Lung (tissue), 12 donors: ENCODE data around the gene RANBP3L. TPM values are rescaled to one million over a fixed set of nuclear protein-coding genes. Genes with fewer than 3 reads are reported as not detected.

Experiments used
- ATAC-seq: fragments of 200-7000 bp; cut with Tn5 transposase; one replicate; pipeline ENCODE4 v1.9.1; 2020; ENCODE audit warnings: moderate number of reproducible peaks; ENCODE audit not compliant: insufficient read depth, low FRiP score
- DNase-seq, 3 donors: peaks; one replicate each; pipeline ENCODE4 v3.0.0-alpha.2; 2013 to 2017
- H3K27ac ChIP-seq, 2 donors: one replicate each; pipeline ENCODE4 v1.5.1; 2013; ENCODE audit warnings: mild to moderate bottlenecking in 2 of 2, moderate library complexity in 2 of 2, control low read depth in 1 of 2, inconsistent platforms in 1 of 2, low read depth in 1 of 2, low read length in 1 of 2
- H3K27me3 ChIP-seq, 3 donors: one replicate each; pipeline ENCODE4 v1.5.1; 2013; ENCODE audit warnings: low read length in 2 of 3; ENCODE audit not compliant: control insufficient read depth in 3 of 3, insufficient read depth in 3 of 3
- H3K36me3 ChIP-seq, 4 donors: one replicate each; pipeline ENCODE4 v1.5.1; 2013; ENCODE audit warnings: low read length in 4 of 4, mild to moderate bottlenecking in 1 of 4, moderate library complexity in 1 of 4; ENCODE audit not compliant: control insufficient read depth in 4 of 4, insufficient read depth in 4 of 4
- H3K4me1 ChIP-seq, 5 donors: one replicate each; pipeline ENCODE4 v1.5.1; 2013; ENCODE audit warnings: low read length in 5 of 5, mild to moderate bottlenecking in 2 of 5, moderate library complexity in 1 of 5; ENCODE audit not compliant: control insufficient read depth in 5 of 5, insufficient read depth in 5 of 5
- H3K4me3 ChIP-seq: one replicate; pipeline ENCODE4 v1.5.1; 2013; ENCODE audit warnings: mild to moderate bottlenecking, control low read depth, moderate library complexity
- H3K9ac ChIP-seq, 2 donors: one replicate each; pipeline ENCODE4 v1.5.1; 2013; ENCODE audit warnings: low read length in 2 of 2, control low read depth in 1 of 2; ENCODE audit not compliant: insufficient read depth in 1 of 2
- H3K9me3 ChIP-seq, 4 donors: one replicate each; pipeline ENCODE4 v1.5.1; 2013; ENCODE audit warnings: low read length in 3 of 4, mild to moderate bottlenecking in 1 of 4, moderate library complexity in 1 of 4; ENCODE audit not compliant: control insufficient read depth in 4 of 4, insufficient read depth in 3 of 4
- CTCF ChIP-seq: IDR thresholded peaks from 2 replicates; pipeline ENCODE4 v1.5.1; 2012; ENCODE audit warnings: mild to moderate bottlenecking; ENCODE audit errors: control extremely low read depth, extremely low read depth
- WGBS, 2 donors: extraction: QIAGEN DNeasy Blood & Tissue Kit; methylation state at CpG; one replicate each; pipeline ENCODE4 v1.1.7; 2013; 5-methylcytosine and 5-hydroxymethylcytosine counted together
- polyA plus RNA-seq, 2 donors: library from polyadenylated mRNA; stranded (reverse); fragments of 200-250 nt; gene quantifications; one replicate each; pipeline ENCODE4 v1.2.1, GENCODE V29; 2013
- total RNA-seq, 2 donors: library from RNA; depleted of rRNA in 1 of 2; stranded (reverse); fragments of >200 nt in 1 of 2; gene quantifications; one replicate each; pipeline ENCODE4 v1.2.1, GENCODE V29; 2014 to 2021
- donor health status: control.
- donor health status: control.
- donor health status: Bipolar disorder and iron deficiency.
- donor health status: healthy.
- donor health status: DM: yes; HTN: yes; CAD: no.

Gene RANBP3L
- total and polyA plus RNA-seq, 4 donors: 0.08 to 2.3 (median 0.66) TPM

- no peak for ATAC-seq
- no peak overlapping the region for H3K4me3 ChIP-seq
- no peak overlapping the region for H3K9ac ChIP-seq
- no peak for DNase-seq
- H3K36me3 ChIP-seq: no peaks in the 10 kb centered on the region
- no peaks in the 10 kb centered on the region for H3K27me3 ChIP-seq
- H3K27ac ChIP-seq: no peak overlapping the region
- H3K4me1 ChIP-seq: peaks cover 0 to 6% (median 3%) of the 10 kb centered on the region in 5 donors
- TF ChIP-seq CTCF: no peak
- WGBS, 2 donors: 66 to 84% methylated on average over 3 of the region's 3 CpGs
- H3K9me3 ChIP-seq: no peaks in the 10 kb centered on the region
Measured at GRCh38 chr5:36279054-36279698, 22.5 kb downstream of the RANBP3L start.

- Histone ChIP-seq H3K4me3 (no peak overlapping the region), H3K4me1 (peaks cover 0 to 15% (median 6%) of the 10 kb centered on the region in 5 donors), H3K9ac (no peak overlapping the region), H3K9me3 (no peaks in the 10 kb centered on the region), H3K27ac (no peak overlapping the region), H3K36me3 (no peaks in the 10 kb centered on the region), H3K27me3 (no peaks in the 10 kb centered on the region)
- 75 to 83% methylated on average over 5 of the region's 5 CpGs for WGBS, 2 donors
- DNase-seq (no peak), ATAC-seq (no peak)
- TF ChIP-seq CTCF: no peak
Measured at GRCh38 chr5:36277521-36278176, 24.1 kb downstream of the RANBP3L start.

GRCh38 chr5:36276864-36277263, 24.8 kb downstream of the RANBP3L start:
- Histone ChIP-seq H3K36me3 (no peaks in the 10 kb centered on the region), H3K9me3 (no peaks in the 10 kb centered on the region), H3K4me1 (peaks cover 0 to 15% (median 6%) of the 10 kb centered on the region in 5 donors), H3K27me3 (no peaks in the 10 kb centered on the region), H3K9ac (no peak overlapping the region), H3K27ac (no peak overlapping the region), H3K4me3 (no peak overlapping the region)
- no peak for DNase-seq
- no peak for ATAC-seq
- no peak for TF ChIP-seq CTCF
